G401 (cell line): ENCODE measurements around the gene NCOA6. TPM values are rescaled to one million over a fixed set of nuclear protein-coding genes. Genes with fewer than 3 reads are reported as not detected.
"Not testable (repeated sequence)": the region's sequence is repeated elsewhere in the genome, so short reads cannot be mapped to it uniquely, and the experiment has no call there.

ENCODE experiments used
- DNase-seq: peaks from one replicate; pipeline ENCODE4 v3.0.0-alpha.2; 2015; ENCODE audit warnings: low spot score
- in situ Hi-C: cut with HindIII; loops from 2 replicates; pipeline ENCODE4 v1.10.0; 2016; ENCODE audit warnings: low sequenced_read_pairs, mixed read lengths
- total RNA-seq: library from RNA; depleted of rRNA; stranded (reverse); fragments of >200 nt; shearing (Covaris generic); gene quantifications from 2 replicates; pipeline ENCODE4 v1.2.3, GENCODE V29; 2014

The NCOA6 gene
- total RNA-seq, 1 experiment from 2014 or later: 5.8 TPM

DNA sequence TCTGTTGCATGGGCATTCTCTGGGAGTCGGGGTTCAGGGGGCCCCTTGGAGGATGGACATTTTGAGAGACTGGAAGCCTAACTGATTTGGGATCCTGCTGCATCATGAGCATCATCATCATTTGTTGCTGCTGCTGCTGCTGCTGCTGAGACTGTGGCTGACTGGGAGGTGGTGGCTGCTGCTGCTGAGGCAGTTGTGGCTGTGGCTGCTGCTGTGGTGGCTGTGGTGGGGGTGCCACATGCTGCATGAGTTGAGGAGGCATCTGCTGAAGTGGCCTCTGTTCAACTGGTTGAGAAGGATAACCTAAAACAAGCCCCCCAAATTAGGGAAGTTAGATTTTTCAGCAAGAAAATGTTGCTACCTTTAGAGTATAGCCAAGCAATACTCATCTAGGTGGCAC, 82.4 kb downstream of the NCOA6 start:
- no peak for DNase-seq
- in situ Hi-C loops: no loop called here

DNA sequence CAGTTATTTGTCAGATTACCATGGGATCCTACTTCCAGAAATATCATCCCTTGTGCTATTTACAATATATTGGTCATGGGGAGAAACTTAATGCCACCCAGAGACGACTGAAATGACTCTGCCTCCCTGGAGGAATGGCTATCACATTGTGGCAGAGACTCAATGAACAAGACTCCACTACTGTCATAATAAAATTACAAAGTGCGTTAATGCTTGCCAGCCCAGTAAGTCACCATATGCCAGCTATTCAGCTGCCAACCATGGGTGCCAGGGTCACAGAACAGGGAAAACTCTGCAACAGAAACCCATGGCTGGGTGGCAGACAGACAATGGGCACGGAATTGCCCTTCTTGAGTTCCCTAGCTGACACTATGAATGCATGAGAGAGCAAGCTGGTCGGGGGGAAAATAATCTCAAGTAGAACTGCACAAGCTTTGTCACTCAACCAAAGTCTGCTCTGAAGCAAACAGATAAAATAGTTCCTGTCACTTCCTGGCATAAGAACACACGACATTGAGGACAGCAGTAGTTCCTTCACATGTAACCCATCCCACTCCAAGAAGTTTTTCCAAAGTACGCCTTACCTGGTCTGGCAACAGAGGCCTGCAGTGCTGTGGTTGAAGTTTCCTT, 89.2 kb downstream of the NCOA6 start:
- in situ Hi-C loops: no loop called here

DNA sequence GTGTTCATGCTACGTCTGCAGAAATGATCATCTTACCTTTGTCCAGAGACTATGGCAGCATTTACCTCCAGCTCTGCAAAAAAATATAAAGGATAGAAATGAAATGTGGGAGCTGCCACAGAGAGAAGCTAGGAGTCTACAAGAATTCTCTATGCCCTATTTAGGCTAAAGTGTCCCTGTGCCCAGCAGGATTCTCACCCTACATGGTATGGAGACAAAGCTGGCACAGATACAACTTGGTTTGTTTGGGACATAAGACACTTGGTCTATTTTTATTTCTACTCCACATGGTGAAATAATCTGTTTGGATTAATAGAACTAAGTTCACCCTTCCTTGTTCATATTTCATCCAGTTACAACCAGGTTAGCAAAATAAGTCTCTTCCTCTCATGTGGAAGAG, 92.9 kb downstream of the NCOA6 start:
- DNase-seq: no peak
- in situ Hi-C loops: no loop called here

More for the DNA sequence above, 89.2 kb downstream of the NCOA6 start:
- peak; percentile 88 for DNase-seq

DNA sequence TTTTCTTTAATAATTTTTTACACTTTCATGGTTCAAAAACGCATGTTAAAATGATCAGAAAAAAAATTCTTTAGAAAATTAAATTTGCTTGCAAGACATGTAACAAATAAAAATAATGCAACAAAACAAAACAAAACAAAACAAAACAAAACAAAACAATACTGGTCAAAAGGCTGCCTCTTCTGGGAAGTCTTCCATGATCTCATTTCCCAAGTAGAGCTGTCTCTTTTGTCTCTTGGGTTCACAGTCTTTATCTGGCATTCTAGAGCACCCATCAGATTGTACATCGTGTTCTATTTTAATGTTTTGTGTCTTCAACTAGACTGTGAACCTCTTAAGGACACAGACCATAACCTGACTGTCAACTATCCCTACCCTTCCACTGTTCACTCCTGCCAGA, 96.0 kb downstream of the NCOA6 start:
- in situ Hi-C loops: no loop called here
- DNase-seq: no peak

DNA sequence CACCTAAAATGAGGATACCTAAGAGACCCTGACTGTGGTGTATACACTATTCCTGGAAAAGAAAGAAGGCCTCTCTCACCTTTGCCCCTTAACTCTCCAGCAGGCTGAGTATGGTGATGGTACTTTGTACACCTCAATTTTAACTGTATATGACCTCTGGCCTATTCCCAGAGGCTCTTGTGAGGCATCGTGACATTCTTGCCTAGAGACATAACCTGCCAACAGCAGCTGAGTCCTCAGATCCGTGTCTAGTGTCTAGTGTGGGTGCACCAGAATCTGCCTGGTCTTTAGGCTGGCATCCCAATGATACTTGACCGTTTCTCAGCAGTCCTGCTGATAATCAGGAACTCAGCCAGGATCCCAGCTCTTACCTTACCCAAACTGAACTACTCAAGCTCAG, 101.3 kb downstream of the NCOA6 start:
- peak; percentile 43 for DNase-seq
- in situ Hi-C loops: no loop called here

DNA sequence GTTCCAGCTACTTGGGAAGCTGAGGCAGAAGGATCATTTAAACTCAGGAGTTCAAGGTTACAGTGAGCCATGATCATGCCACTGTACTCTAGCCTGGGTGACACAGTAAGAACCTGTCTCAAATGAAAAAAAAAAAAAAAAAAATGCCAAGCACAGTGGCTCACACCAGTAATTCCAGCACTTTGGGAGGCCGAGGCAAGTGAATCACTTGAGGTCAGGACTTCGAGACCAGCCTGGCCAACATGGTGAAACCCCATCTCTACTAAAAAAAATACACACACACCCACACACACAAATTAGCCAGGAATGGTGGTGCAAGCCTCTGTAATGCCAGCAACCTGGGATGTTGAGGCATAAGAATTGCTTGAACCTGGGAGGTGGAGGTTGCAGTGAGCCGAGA, 102.9 kb downstream of the NCOA6 start:
- in situ Hi-C loops, DNase-seq: not testable (repeated sequence)

DNA sequence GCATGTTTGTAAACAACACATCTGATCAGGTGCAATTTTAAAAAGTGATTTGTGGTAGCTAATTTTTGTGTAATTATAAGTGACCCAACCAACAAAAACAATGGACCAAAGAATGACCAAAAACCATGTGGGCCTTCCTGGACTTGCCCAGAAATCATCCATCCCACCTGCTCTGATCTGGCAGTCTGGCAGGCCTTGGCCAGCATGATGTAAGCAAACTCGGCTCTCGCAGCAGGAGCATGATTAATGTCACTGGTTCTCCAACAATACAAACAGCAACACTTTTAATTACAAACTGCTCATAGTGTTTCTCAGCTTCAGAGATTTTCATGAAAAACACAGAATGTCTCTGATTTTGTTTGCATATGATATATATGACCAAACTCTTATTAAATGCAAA, 105.2 kb downstream of the NCOA6 start:
- DNase-seq: peak; percentile 92
- in situ Hi-C loops: no loop called here

DNA sequence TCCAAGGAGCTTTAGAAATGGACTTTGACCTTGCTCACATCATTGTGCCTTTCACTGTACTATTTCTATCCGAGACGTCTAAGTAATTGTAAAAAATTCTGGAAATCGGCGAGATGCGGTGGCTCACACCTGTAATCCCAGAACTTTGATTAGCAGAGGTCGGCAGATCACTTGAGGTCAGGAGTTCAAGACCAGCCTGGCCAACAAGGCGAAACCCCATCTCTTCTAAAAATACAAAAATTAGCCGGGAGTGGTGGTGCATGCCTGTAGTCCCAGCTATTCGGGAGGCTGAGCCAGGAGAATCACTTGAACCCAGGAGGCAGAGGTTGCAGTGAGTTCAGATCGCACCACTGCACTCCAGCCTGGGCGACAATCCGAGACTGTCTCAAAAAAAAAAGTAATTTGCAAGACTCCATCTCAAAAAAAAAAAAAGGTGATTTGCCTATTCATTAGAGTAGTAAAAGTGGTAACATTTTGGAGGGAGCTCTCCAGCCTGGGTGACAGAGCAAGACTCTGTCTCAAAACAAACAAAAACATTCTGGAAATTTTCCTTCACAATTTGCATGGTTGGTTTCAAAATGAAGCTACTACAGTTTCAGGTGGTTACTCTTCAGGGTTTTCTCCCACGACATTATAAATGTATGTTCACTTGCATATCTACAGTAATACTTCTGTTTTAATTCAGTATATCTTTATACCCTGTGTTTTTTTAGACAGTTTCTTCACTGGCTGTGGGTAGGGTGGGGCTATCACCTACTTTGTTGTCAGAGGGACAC, 106.0 kb downstream of the NCOA6 start:
- DNase-seq, in situ Hi-C loops: not testable (repeated sequence)

DNA sequence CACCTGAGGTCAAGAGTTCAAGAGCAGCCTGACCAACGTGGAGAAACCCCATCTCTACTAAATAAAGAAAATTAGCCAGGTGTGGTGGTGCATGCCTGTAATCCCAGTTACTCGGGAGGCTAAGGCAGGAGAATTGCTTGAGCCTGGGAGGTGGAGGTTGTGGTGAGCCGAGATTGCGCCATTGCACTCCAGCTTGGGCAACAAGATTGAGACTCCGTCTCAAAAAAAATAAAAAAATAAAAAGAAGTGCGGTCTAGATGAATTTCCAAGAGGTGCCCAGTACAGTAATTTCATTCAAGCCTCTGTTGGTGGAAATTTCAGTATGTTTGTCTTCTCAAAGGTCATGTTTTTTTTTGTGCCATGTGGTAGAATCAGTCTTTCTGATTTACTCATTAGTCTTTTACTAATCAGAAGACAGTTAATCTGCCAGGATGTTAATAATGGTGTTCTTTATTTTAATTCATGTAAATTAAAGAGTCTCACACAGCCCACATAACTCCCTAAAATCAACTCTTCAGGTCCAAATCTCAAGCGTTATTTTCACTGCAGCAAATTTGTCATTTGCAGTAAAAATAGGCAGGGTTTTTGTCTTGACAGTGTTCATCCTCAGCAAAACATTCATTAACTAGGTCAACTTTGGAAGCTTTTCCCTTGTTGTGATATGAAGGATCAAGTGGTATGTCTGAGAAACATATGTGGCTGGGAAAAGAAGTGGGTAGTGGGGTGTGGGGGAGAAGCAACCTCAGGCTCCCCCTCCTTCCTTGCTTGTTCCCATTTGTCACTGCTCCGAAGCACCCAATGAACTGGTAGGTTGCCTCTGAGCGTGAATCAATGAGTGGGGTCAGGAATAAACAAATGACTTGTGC, 108.0 kb downstream of the NCOA6 start:
- in situ Hi-C loops: no loop called here
- DNase-seq: no peak

DNA sequence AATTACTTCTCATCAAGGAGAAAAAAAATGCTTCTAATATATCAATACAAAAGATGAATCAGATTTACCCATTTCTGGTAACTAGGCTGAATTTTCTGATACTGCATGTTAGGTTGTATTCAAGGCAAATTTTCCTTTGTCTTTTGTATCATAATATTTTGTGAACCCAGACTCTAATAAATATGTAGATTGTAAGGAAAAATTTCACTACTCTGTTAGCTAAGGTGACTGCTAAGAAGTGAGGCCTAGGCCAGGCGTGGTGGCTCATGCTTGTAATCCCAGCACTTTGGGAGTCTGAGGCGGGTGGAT, 108.6 kb downstream of the NCOA6 start:
- DNase-seq: no peak
- in situ Hi-C loops: no loop called here

DNA sequence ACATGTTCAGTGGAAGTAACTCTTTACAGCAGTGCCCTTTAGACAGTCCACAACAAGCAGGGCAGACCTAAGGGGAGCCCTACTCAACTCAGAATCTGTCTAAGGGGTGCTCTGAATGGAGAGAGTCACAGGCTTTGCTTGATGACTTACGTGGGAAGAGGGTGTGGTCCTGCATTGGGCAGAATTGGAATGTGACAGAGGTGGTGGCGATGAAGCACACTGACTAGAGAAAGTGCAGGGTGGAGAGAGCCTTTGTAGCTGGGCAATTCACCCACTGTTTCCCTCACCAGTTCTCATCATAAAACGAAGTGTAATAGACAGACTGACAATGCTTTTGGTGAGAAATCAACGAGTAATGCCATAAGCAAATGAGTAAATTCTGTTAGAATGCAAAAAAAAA, 110.1 kb downstream of the NCOA6 start:
- in situ Hi-C loops: no loop called here

DNA sequence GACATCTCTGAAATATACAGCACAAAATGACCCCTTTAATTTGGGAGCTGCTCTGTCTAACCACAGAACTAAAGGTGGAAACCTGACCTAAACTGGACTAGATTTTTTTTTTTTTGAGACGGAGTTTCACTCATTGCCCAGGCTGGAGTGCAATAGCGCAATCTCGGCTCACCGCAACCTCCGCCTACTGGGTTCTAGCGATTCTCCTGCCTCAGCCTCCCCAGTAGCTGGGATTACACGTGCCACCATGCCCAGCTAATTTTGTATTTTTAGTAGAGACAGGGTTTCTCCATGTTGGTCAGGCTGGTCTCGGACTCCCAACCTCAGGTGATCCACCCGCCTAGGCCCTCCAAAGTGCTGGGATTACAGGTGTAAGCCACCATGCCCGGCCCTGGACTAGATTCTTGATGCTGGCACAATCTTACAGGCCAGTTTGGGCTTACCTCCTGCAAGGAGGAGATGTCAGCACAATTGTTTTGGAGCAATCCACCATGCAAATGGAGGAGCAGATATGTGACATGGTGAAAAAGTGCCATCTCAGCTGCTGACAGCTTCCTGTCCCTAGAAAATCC, 111.4 kb downstream of the NCOA6 start:
- DNase-seq, in situ Hi-C loops: not testable (repeated sequence)

More for the DNA sequence above, 110.1 kb downstream of the NCOA6 start:
- no peak for DNase-seq

DNA sequence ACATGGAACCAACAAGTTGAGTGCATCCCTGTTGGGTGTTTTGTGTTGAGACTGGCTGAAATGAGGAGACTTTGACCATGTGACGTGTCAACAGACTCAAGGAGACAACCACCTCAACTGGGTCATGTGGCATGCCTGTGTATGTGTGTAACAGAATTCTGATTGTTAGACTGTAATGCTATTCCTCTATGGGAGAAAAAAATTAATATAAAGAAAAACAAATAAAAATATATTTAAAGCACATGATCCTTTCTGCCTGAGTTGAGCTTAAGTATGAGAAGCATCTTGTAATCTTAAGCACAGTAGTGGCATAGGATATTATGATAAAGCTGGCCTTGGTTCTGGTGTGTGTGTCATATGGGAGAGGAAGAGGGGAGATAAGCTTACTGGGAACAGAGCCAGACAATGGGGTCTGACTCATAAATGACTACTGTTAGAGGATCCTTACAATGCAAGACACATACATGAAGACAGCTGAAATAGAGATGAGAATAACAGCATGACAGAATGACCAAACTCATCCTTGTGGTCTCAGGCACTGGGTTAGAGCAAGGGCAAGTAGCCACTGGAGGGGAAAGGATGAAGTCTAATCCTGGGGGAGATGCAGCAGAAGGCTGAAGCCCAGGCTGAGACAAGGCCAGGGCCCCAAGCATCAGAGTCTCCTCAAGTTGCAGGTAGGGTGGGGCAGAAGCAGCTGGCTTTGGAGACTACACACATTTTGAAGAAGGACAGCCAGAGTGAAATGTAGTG, 112.1 kb downstream of the NCOA6 start:
- DNase-seq: no peak
- in situ Hi-C loops: no loop called here

DNA sequence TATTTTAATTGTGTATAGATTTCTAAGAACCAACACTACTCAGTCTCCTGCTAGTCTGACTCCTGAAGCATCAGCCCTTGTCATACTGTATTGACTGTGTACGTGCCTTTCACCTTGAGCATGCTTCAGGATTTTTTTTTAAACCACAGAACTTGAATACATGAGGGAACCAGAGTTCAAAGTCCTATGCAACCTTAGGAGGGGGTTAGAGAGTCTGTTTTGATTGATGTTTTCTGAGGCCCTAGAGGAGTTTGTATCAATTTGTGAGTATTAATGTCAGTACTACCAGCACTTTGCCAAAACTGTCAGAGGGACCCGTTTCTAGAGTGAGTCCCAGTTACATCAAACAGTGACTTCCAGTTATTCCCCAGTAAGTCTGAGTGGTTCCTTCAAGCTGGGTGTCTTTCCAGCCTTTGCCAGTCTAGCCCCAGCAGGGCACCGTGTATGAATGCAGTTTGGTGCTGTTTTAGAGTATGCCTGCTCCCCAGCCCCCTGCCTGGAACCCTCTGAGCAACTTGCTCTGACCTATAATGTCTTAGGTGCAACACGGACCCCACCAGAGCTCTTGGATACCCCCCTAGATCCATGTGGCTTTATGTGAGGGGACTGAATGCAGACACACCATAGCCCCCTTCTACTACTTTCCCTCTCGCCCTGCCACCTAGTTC, 112.8 kb downstream of the NCOA6 start:
- in situ Hi-C loops: no loop called here
- DNase-seq: no peak

DNA sequence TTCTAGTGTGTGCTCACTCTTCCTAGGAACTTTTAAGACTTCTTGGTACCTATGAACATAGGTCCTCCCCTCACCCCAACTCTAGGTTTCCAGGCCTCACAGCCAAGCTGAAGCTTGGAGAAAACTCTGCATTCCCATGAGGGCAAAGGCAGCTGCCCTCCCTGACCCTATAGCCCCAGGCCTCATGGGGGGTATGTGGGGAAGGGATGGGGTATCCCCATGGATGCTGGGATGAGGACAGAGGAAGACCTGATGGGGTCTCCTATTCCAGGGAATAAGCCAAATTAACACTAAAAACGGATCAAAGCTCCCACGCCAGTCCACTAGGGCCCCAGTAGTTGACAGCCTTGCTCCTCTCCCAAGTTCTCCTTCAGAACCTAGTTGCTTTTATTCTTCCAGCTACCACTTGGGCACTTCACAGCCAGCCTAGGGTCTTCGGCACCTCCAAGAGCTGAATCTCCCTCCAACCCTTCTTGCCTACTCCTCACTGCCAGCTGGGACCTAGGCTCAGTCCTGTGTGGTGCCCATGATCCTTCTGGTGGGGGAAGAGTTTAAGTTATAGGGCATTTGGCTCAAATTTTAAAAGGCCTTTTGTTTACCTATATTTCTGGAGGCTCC, 113.5 kb downstream of the NCOA6 start:
- no peak for DNase-seq
- in situ Hi-C loops: no loop called here

DNA sequence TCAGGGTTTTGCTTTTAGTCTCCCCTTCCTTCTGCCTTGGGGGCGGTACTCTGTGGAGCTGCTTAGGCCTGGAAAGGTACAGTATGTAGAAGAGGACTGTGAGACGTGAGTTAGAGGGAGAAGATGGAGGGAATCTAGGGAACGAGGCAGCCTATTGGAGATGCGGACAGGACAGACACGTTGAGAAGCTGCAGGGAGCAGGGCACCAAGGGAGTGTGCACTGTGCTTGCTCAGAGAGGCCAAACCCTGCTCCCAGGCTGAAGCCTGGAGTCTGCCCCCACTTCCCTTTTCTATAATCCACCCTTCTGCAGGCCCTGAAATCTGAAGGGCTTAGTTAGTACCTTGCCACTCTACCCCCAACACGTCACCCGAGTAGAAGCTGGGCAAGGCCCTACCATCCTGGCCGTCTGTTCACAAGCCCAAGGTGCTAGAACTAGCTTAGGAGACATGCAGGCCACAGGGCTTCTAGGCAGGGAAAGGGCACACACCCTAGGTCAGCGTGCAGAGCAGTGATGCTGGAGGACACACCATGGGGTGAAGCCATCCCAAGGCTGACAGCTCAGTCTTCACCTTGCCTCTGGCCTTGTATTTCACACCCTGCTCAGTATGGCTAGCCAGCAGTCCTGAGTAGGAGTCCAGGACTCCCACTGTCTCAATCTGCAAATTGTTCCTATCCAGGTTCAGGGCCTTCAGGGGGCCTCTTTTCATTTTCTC, 114.4 kb downstream of the NCOA6 start:
- in situ Hi-C loops: no loop called here

DNA sequence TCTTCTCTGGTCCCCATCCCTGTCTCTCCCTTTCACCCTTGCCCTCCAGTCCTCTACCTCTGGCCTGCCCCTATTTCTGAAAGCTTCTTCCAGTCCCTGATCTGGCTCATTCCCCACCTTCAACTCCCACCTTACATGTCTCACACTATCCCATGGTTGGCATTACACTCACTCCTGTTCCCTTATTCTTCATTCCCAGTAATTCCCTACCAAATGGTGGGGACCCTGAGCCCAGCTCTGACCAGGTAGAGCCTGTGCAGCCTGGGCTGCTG, 114.9 kb downstream of the NCOA6 start:
- in situ Hi-C loops: no loop called here
- DNase-seq: no peak

More for the DNA sequence above, 114.4 kb downstream of the NCOA6 start:
- DNase-seq: no peak
